Measurements from ENCODE around the gene CCDC184. TPM values are rescaled to one million over a fixed set of nuclear protein-coding genes. Genes with fewer than 3 reads are reported as not detected.
A peak's percentile ranks its signal among the peaks of the same experiment; 100 is the strongest.
"Not testable (repeated sequence)": the region's sequence is repeated elsewhere in the genome, so short reads cannot be mapped to it uniquely, and the experiment has no call there.

Gene CCDC184
- total and polyA plus RNA-seq, 11 donors: 0.25 to 1.5 (median 0.65) TPM

GRCh38 chr12:48203192-48203591 is 19.7 kb downstream of the CCDC184 start, which contains the start of gene OR10AD1:
TSS of gene OR10AD1 (minus strand) at chr12:48203292. CDS start at chr12:48203292, 0 bp downstream.
- TF ChIP-seq POLR2A (IDR thresholded peaks at IDR 0.05): no peak
- no peak for TF ChIP-seq CTCF (IDR thresholded peaks at IDR 0.05)
- peaks cover 0 to 50% (median 10%) of the 10 kb centered on the region in 12 donors for H3K9me3 ChIP-seq
- no peak for ATAC-seq
- H3K27ac ChIP-seq: no peak within 1 kb of the TSS
- no peak for DNase-seq
- 78 to 86% (median 84%) methylated on average over 4 of the region's 4 CpGs for WGBS, 4 donors
- H3K36me3 ChIP-seq: peaks cover 0 to 18% (median 0%) of the 10 kb centered on the region in 9 donors
- no peaks in the 10 kb centered on the region for H3K27me3 ChIP-seq
- H3K4me1 ChIP-seq: peaks cover 0 to 26% (median 11%) of the 10 kb centered on the region in 12 donors
- intact Hi-C loops (cut with DNase I): loop anchor here in 4 of 10 donors (5.0 to 10.0 kb wide), 3 partner anchors 92 to 152 kb away; partner anchors contain the start of gene ZNF641 (in 1 of the 4)
- H3K4me3 ChIP-seq: no peak within 1 kb of the TSS

GRCh38 chr12:48209495-48209894 is 26.1 kb downstream of the CCDC184 start:
- Histone ChIP-seq H3K36me3 (peaks cover 0 to 15% (median 0%) of the 10 kb centered on the region in 9 donors), H3K9me3 (peaks cover 0 to 53% (median 11%) of the 10 kb centered on the region in 12 donors)
- DNase-seq, H3K27me3 ChIP-seq, ATAC-seq, H3K4me1 ChIP-seq, H3K27ac ChIP-seq, H3K4me3 ChIP-seq: not testable (repeated sequence)
- WGBS, 4 donors: 95 to 100% (median 95%) methylated on average over 1 of the region's 2 CpGs
- intact Hi-C loops (cut with DNase I): loop anchor here in 3 of 10 donors (10.0 kb wide), 2 partner anchors 85 to 145 kb away; partner anchors contain the start of gene ZNF641 (in 1 of the 3)

- DNase-seq: no peak
- ATAC-seq: peak in 1 of 4 donors; percentile 48
- Histone ChIP-seq H3K4me1 (peaks cover 0 to 11% (median 0%) of the 10 kb centered on the region in 12 donors), H3K27ac (peak overlapping the region in 2 of 12 donors; percentile 43 to 55), H3K4me3 (no peak overlapping the region), H3K9me3 (no peaks in the 10 kb centered on the region), H3K36me3 (no peaks in the 10 kb centered on the region), H3K27me3 (peaks cover 0 to 11% (median 0%) of the 10 kb centered on the region in 9 donors)
- intact Hi-C loops (cut with DNase I): no loop called here
- TF ChIP-seq POLR2A (IDR thresholded peaks at IDR 0.05) (no peak), CTCF (IDR thresholded peaks at IDR 0.05) (no peak)
Observed at GRCh38 chr12:48216785-48217184, 33.3 kb downstream of the CCDC184 start.

DNA sequence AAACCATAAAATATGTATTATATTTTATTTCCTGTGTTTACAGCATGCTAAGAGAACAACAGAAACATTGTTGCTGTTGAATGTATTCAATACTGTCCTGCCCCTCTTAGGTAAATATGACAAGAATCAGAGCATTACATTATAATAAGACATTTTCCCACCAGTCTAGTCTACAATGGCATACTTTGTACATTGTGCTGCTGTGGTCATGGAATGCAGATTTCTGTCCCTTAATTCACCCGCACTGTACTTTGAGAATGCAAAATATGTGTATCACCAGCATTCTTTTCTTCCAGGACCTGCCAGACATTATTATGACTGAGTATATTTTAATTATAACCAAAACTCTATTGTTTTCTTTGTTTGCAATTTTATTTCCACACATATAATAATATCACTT is 36.2 kb downstream of the CCDC184 start:
- no peaks in the 10 kb centered on the region for H3K36me3 ChIP-seq
- intact Hi-C loops (cut with DNase I): no loop called here
- H3K4me3 ChIP-seq: no peak overlapping the region
- no peak for TF ChIP-seq CTCF (IDR thresholded peaks at IDR 0.05)
- no peak for TF ChIP-seq POLR2A (IDR thresholded peaks at IDR 0.05)
- WGBS, 4 donors: 84 to 96% (median 94%) methylated on average over 1 of the region's 1 CpG
- peaks cover 0 to 11% (median 0%) of the 10 kb centered on the region in 12 donors for H3K4me1 ChIP-seq
- ATAC-seq (no peak), DNase-seq (no peak)
- H3K27ac ChIP-seq: no peak overlapping the region
- H3K9me3 ChIP-seq: no peaks in the 10 kb centered on the region
- peaks cover 0 to 11% (median 0%) of the 10 kb centered on the region in 9 donors for H3K27me3 ChIP-seq

- Histone ChIP-seq H3K27me3 (peaks cover 0 to 5% (median 0%) of the 10 kb centered on the region in 9 donors), H3K36me3 (no peaks in the 10 kb centered on the region), H3K4me1 (peaks cover 0 to 11% (median 0%) of the 10 kb centered on the region in 12 donors), H3K4me3 (no peak overlapping the region), H3K9me3 (no peaks in the 10 kb centered on the region), H3K27ac (no peak overlapping the region)
- no peak for DNase-seq
- no peak for TF ChIP-seq POLR2A (IDR thresholded peaks at IDR 0.05)
- TF ChIP-seq CTCF (IDR thresholded peaks at IDR 0.05): no peak
- WGBS, 4 donors: 76 to 94% (median 92%) methylated on average over 1 of the region's 1 CpG
- intact Hi-C loops (cut with DNase I): no loop called here
- ATAC-seq: no peak
Observed at GRCh38 chr12:48220701-48221100, 37.3 kb downstream of the CCDC184 start.
